NCI-H2081 (cell line): Measurements from ENCODE around the gene MOB4.
"Not testable (repeated sequence)": the region's sequence is repeated elsewhere in the genome, so short reads cannot be mapped to it uniquely, and the experiment has no call there.

Experiments
- DNase-seq, 2 experiments: peaks; one replicate each; lab custom pipeline; 2025; lab: John Stamatoyannopoulos, UW

MOB4 gene

GRCh38 chr2:197515739-197516392 lies at the start of gene MOB4:
Gene MOB4, plus strand, starts transcription at chr2:197516066. Its CDS starts 21 bp downstream, at chr2:197516087.
- peak; percentile 92 to 95 for DNase-seq

- no peak for DNase-seq
Observed at GRCh38 chr2:197472166-197472565, 43.7 kb upstream of the MOB4 start.

- DNase-seq, result no peak
Observed at GRCh38 chr2:197477797-197478196, 38.1 kb upstream of the MOB4 start.

- DNase-seq, result no peak
Observed at GRCh38 chr2:197480165-197481036, 35.5 kb upstream of the MOB4 start.

- DNase-seq, result not testable (repeated sequence)
Observed at GRCh38 chr2:197484248-197484647, 31.6 kb upstream of the MOB4 start.

GRCh38 chr2:197486175-197486574 lies 29.7 kb upstream of the MOB4 start:
- no peak for DNase-seq

GRCh38 chr2:197487385-197487784 lies 28.5 kb upstream of the MOB4 start:
- DNase-seq, result no peak

GRCh38 chr2:197495433-197496134 lies 20.3 kb upstream of the MOB4 start:
- DNase-seq, result no peak

- DNase-seq, result no peak
Observed at GRCh38 chr2:197496695-197497094, 19.2 kb upstream of the MOB4 start.

- no peak for DNase-seq
Observed at GRCh38 chr2:197497326-197497725, 18.5 kb upstream of the MOB4 start.

GRCh38 chr2:197498235-197498936 lies 17.5 kb upstream of the MOB4 start:
- DNase-seq, result no peak

GRCh38 chr2:197498937-197499593 lies 16.8 kb upstream of the MOB4 start:
- peak; percentile 46 to 61 for DNase-seq

- DNase-seq, result peak; percentile 97 to 99
Observed at GRCh38 chr2:197499594-197500502, 16.0 kb upstream of the MOB4 start, which contains the start of the genes HSPD1 and HSPE1. Gene HSPD1, minus strand, starts transcription at chr2:197499840. Its CDS starts 992 bp downstream, at chr2:197498848. Gene HSPE1, plus strand, starts transcription at chr2:197500379. Its CDS starts 58 bp downstream, at chr2:197500437.

- DNase-seq, result peak; percentile 40 to 73
Observed at GRCh38 chr2:197500503-197501131, 15.2 kb upstream of the MOB4 start.

GRCh38 chr2:197502201-197502600 lies 13.7 kb upstream of the MOB4 start:
- DNase-seq, result no peak

GRCh38 chr2:197502685-197503084 lies 13.2 kb upstream of the MOB4 start:
- no peak for DNase-seq

GRCh38 chr2:197504000-197504399 lies 11.9 kb upstream of the MOB4 start:
- no peak for DNase-seq

- no peak for DNase-seq
Observed at GRCh38 chr2:197504512-197504911, 11.4 kb upstream of the MOB4 start.

GRCh38 chr2:197506658-197507057 lies 9.2 kb upstream of the MOB4 start:
- no peak for DNase-seq

- DNase-seq, result no peak
Observed at GRCh38 chr2:197513915-197514314, 2.0 kb upstream of the MOB4 start.
